ENCODE data around the gene SCGB1C2.
"Not testable (repeated sequence)": the region's sequence is repeated elsewhere in the genome, so short reads cannot be mapped to it uniquely, and the experiment has no call there.

The SCGB1C2 gene

DNA sequence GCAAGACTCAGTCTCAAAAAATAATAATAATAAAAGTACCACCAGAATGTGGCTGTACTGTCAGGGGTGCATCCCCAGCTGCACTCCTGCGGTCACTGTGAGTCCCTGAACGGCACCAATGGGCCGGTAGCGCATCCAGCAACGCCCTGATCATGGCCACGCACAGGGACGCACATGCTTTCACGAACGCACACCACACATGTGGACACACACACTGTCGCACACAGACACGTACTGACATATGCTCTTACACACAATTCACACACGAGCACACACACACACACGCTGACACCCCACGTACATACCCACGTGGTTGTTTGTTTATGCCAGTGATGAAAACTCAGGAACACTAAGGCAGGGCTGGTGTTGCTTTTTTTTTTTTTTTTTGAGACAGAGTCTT is 22.2 kb downstream of the SCGB1C2 start:
- no peak for DNase-seq (ENCODE audit: extremely low read depth, low read depth)
- TF ChIP-seq, protein P1, sequence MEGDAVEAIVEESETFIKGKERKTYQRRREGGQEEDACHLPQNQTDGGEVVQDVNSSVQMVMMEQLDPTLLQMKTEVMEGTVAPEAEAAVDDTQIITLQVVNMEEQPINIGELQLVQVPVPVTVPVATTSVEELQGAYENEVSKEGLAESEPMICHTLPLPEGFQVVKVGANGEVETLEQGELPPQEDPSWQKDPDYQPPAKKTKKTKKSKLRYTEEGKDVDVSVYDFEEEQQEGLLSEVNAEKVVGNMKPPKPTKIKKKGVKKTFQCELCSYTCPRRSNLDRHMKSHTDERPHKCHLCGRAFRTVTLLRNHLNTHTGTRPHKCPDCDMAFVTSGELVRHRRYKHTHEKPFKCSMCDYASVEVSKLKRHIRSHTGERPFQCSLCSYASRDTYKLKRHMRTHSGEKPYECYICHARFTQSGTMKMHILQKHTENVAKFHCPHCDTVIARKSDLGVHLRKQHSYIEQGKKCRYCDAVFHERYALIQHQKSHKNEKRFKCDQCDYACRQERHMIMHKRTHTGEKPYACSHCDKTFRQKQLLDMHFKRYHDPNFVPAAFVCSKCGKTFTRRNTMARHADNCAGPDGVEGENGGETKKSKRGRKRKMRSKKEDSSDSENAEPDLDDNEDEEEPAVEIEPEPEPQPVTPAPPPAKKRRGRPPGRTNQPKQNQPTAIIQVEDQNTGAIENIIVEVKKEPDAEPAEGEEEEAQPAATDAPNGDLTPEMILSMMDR (IDR thresholded peaks at IDR 0.05; ENCODE audit: low read depth, low read length), result no peak

DNA sequence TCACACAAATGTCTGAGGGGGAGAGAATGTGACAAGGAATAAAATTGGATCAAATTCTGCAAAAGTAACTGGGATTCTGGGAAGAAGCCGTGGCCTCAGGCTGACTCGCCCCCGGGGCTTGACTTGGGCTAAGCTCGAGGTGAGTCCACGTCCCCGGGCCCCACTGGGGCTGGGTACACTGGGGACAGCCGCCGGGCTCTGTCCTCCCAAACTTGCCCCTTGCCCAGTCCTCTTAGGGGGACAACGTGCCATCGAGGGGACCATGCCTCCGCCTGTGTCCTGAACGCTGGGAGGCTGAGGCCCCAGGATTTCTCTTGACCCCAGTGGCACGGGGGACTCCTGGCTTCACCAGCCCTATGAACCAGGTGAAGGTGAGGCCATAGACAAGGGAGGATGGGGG is 23.0 kb downstream of the SCGB1C2 start:
- DNase-seq (ENCODE audit: extremely low read depth, low read depth), result no peak
- TF ChIP-seq, protein P1 (IDR thresholded peaks at IDR 0.05; ENCODE audit: low read depth, low read length), result no peak

DNA sequence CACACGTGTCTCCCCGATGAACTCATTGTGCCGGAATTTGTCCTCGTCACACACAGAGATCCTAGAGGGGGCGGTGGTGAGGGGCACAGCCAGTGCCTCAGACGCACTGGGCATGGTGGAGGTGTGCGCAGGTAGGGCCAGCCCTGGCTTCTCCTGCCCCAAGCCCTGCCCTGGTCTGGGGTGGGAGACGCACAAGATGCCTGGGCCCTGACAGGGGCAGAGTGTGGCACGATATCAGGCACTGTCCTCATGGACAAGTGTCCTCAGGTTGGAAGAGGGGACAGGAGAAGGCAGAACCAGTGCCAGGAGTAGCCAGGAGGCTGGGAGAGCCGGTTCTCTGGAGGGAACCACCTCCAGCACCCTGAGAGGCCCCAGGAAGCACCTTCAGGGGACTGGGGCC is 24.1 kb downstream of the SCGB1C2 start:
- TF ChIP-seq, protein P1 (IDR thresholded peaks at IDR 0.05; ENCODE audit: low read depth, low read length), result no peak
- DNase-seq (ENCODE audit: extremely low read depth, low read depth), result no peak

DNA sequence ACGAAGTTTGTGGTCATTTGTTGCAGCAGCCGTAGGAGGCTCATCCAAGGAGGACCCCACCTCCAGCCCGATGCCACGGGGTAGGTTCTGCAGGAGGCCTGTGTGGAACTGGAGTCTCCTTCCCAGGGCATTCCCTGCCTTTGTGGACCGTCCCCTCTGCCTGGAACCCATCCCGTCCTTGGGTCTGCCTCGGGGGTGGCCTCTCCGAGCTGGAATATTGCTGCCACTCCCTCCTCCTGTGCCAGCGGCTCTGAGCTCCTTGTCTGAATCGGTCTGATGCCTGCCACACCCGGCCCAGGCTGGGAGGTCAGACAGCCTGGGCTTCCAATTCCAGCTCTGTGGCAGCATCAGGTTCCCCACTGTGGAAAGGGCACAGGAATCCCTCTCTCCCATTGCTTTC is 25.3 kb downstream of the SCGB1C2 start:
- TF ChIP-seq, protein P1 (IDR thresholded peaks at IDR 0.05; ENCODE audit: low read depth, low read length), result no peak
- DNase-seq (ENCODE audit: extremely low read depth, low read depth), result no peak

DNA sequence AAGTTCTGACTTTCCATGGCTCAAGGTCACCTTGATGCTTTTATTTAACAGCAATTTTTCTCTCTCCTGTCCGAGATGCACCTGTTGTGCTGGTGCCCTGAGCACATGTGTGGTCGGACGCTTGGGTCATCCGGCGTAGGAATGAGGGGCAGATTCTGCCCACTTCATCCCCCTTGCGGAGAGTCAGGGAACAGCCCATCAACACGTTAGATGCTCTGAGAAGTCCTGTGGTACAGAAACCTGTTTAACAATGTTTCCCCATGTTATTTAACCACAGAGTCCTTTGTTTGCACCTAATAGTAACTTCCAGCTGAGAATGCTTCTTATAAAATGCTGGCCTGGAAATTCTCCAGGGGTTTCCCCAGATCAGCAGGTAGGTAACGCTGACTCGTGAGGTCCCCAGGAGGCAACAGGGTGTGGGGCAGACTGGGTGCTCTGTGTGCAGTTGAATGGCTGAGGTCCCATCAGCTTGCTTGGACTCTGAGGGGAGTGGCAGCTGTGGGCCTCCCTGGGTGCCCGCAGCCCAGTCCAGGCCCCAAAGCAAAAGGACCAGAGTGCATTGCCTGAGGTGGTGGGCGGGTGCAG is 26.2 kb downstream of the SCGB1C2 start:
- DNase-seq (ENCODE audit: extremely low read depth, low read depth), result no peak
- TF ChIP-seq, protein P1 (IDR thresholded peaks at IDR 0.05; ENCODE audit: low read depth, low read length), result no peak

DNA sequence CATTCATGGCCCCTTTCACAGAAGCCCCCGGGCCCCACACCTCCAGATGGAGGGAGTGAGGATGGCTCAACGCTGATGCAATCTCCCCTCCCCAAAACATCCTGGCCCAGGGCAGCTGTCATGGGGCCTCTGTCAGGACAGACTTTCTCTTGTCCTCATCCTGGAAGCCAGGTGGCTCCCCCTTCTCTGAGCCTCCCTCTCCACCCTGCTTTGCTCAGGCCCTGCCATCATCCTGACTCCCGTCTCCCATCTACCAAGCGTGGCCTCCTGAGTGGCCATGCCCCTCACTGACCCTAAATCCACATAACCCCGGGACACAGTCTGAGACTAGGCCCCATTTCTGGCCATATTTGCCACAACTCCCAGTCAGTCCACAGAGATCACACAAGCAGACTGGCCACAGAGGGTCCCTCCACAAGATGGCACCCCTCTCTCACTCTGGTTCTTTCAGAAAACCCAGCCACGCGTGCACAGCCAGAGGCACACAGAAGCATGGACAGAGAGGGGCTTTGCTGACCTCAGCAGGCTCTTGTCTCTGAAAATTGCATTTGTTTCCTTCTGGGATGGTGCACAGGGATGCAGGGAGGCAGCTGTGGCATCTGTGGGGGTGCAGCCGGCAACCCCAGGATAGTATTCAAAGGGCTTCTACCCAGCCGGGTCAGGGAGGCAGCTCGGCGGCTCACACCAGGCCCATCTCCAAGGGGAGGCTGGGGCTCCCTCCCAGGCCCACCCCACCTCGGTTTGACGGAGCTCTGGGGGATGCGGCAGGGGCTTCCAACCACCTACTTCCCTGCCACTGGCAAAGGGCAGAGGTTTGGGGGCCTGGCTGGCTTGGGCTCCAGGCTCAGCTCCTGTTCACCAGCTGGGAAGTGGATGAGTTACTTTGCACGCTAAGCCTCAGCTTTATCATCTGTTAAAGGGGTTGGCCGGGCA is 27.2 kb downstream of the SCGB1C2 start:
- TF ChIP-seq, protein P1 (IDR thresholded peaks at IDR 0.05; ENCODE audit: low read depth, low read length), result peak; percentile 60
- peak; percentile 16 for DNase-seq (ENCODE audit: extremely low read depth, low read depth)

DNA sequence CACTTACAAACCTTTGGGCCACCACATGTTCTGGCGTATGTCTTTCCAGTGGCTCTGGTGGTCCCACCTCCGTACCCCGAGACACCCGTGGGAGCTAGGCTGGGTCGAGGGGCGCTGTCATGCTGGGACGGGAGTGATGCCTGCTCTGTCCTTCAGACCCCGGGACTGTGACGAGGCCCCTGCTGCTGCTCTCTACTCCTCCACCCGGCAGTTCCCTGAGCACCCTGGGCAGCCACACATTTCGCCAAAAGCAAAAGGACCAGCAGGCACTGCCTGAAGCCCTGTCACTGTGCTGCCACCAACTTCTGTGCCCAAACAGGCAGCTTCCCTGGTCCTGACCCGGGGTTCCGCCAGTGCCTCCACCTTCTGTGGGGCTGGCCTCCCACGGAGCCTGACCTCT is 28.6 kb downstream of the SCGB1C2 start:
- TF ChIP-seq, protein P1 (IDR thresholded peaks at IDR 0.05; ENCODE audit: low read depth, low read length), result no peak
- DNase-seq (ENCODE audit: extremely low read depth, low read depth), result no peak

DNA sequence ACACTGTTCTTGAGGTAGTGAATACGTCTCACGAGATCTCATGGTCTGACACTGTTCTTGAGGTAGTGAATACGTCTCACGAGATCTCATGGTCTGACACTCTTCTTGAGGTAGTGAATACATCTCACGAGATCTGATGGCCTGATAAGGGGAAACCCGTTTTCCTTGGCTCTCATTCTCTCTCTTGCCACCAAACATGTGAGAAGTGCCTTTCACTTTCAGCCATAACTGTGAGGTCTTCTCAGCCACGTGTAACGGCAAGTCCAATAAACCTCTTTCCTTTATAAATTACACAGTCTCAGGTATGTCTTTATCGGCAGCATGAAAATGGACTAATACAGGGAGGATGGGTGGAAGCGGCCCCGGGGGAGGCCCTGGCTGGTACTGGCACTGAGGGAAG is 31.2 kb downstream of the SCGB1C2 start:
- DNase-seq (ENCODE audit: extremely low read depth, low read depth), result not testable (repeated sequence)

All from AG09319 (cell line).